ENCODE data around the gene PKNOX1.
"Not testable (repeated sequence)": the region's sequence is repeated elsewhere in the genome, so short reads cannot be mapped to it uniquely, and the experiment has no call there.

PKNOX1 gene

GRCh38 chr21:42938606-42938995 lies 35.8 kb upstream of the PKNOX1 start:
- not testable (repeated sequence) for H3K36me3 Mint-ChIP-seq; H3K9me3 Mint-ChIP-seq; H3K27me3 Mint-ChIP-seq; H3K4me3 Mint-ChIP-seq; ATAC-seq (ENCODE audit: low read depth); DNase-seq (ENCODE audit: low spot score in 2 of 2); H3K27ac Mint-ChIP-seq
- peaks cover 10% of the 10 kb centered on the region for H3K4me1 Mint-ChIP-seq

- Mint-ChIP-seq H3K9me3 (no peaks in the 10 kb centered on the region), H3K4me1 (peaks cover 10% of the 10 kb centered on the region), H3K27me3 (no peaks in the 10 kb centered on the region), H3K36me3 (no peaks in the 10 kb centered on the region), H3K27ac (no peak overlapping the region), H3K4me3 (no peak overlapping the region)
- DNase-seq (ENCODE audit: low spot score in 2 of 2) (no peak), ATAC-seq (ENCODE audit: low read depth) (no peak)
These were observed 34.6 kb upstream of the PKNOX1 start for GRCh38 chr21:42939582-42940413.

DNA sequence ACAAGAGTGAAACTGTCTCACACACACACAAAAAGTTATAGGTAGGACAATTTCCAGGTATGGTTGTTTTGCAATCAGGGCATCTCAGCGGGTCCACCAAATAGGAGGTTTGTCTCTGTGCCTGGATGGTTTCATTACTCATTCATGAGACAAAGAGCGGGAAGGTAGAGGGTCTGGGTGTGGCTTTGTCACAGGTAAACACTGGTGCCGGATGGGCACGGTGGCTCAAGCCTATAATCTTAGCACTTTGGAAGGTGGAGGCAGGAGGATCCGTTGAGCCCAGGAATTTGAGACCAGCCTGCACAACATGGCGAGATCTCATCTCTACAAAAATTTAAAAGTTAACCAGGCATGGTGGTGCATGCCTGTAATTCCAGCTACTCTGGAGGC lies 32.7 kb upstream of the PKNOX1 start:
- Mint-ChIP-seq H3K27ac (no peak overlapping the region), H3K4me1 (peaks cover 10% of the 10 kb centered on the region)
- DNase-seq (ENCODE audit: low spot score in 2 of 2): no peak

GRCh38 chr21:42942244-42942643 lies 32.1 kb upstream of the PKNOX1 start:
- Mint-ChIP-seq H3K4me1 (peaks cover 5% of the 10 kb centered on the region), H3K27me3 (no peaks in the 10 kb centered on the region), H3K9me3 (no peaks in the 10 kb centered on the region), H3K36me3 (no peaks in the 10 kb centered on the region), H3K27ac (no peak overlapping the region), H3K4me3 (no peak overlapping the region)
- no peak for ATAC-seq (ENCODE audit: low read depth)
- DNase-seq (ENCODE audit: low spot score in 2 of 2): no peak

More for the DNA sequence above, 32.7 kb upstream of the PKNOX1 start:
- H3K36me3 Mint-ChIP-seq: no peaks in the 10 kb centered on the region
- H3K9me3 Mint-ChIP-seq: no peaks in the 10 kb centered on the region
- no peak overlapping the region for H3K4me3 Mint-ChIP-seq
- ATAC-seq (ENCODE audit: low read depth): no peak
- H3K27me3 Mint-ChIP-seq: no peaks in the 10 kb centered on the region

DNA sequence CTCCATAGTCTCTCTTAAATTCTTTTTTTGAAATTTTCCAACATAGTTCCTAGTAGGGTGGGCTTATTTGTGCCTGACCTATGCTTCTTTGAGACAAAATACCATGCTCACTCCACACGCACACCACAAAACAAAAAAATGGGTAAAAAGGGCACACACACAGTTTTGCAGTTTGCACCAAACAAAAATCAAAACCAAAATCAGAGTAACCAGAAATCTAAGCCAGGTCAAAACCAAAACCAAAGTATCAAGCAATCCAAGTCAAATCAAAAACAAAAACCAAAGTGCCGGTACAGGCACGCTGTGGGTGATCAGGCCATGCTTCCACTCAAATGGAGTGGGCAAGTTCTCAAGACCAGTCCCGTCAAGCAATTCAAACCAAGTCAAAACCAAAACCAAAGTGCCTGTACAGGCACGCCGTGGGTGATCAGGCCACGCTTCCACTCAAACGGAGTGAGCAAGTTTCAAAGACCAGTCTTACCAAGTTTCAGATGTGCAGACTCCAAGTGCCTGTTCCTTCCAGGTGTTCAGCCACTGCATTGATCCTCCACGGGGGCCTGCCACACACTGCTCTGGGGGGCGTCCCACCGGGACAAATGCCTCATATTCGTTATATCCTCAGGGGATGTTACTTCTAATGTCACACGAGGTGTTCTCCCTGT lies 25.1 kb upstream of the PKNOX1 start:
- H3K9me3 Mint-ChIP-seq; DNase-seq (ENCODE audit: low spot score in 2 of 2); H3K27me3 Mint-ChIP-seq; H3K36me3 Mint-ChIP-seq; H3K4me3 Mint-ChIP-seq; ATAC-seq (ENCODE audit: low read depth); H3K27ac Mint-ChIP-seq; H3K4me1 Mint-ChIP-seq: not testable (repeated sequence)

GRCh38 chr21:42951193-42951592 lies 23.2 kb upstream of the PKNOX1 start:
- not testable (repeated sequence) for DNase-seq (ENCODE audit: low spot score in 2 of 2); H3K9me3 Mint-ChIP-seq; H3K27ac Mint-ChIP-seq; H3K4me1 Mint-ChIP-seq; H3K4me3 Mint-ChIP-seq; H3K36me3 Mint-ChIP-seq; ATAC-seq (ENCODE audit: low read depth); H3K27me3 Mint-ChIP-seq

GRCh38 chr21:42956824-42957630 lies 17.3 kb upstream of the PKNOX1 start:
- Mint-ChIP-seq H3K27ac (no peak overlapping the region), H3K4me1 (no peaks in the 10 kb centered on the region), H3K4me3 (no peak overlapping the region), H3K9me3 (no peaks in the 10 kb centered on the region), H3K36me3 (no peaks in the 10 kb centered on the region), H3K27me3 (peaks cover 5% of the 10 kb centered on the region)
- ATAC-seq (ENCODE audit: low read depth) (peak; percentile 62), DNase-seq (ENCODE audit: low spot score in 2 of 2) (no peak)

DNA sequence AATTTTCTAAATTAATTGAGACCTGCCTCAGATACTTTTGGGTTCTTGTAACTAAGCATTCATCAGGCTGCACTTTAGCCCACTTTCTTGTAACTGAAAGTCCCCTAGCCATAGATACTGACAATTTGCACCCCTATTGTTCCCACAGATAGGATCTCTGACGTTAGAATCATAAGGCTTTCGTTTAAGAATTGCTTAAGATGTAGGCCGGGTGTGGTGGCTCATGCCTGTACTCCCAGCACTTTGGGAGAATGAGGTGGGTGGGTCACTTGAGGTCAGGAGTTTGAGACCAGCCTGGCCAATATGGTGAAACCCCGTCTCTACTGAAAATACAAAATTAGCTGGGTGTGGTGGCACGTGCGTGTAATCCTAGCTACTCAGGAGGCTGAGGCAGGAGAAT lies 16.2 kb upstream of the PKNOX1 start:
- not testable (repeated sequence) for H3K4me3 Mint-ChIP-seq; H3K4me1 Mint-ChIP-seq; H3K36me3 Mint-ChIP-seq; H3K27ac Mint-ChIP-seq; H3K9me3 Mint-ChIP-seq; DNase-seq (ENCODE audit: low spot score in 2 of 2); H3K27me3 Mint-ChIP-seq; ATAC-seq (ENCODE audit: low read depth)

DNA sequence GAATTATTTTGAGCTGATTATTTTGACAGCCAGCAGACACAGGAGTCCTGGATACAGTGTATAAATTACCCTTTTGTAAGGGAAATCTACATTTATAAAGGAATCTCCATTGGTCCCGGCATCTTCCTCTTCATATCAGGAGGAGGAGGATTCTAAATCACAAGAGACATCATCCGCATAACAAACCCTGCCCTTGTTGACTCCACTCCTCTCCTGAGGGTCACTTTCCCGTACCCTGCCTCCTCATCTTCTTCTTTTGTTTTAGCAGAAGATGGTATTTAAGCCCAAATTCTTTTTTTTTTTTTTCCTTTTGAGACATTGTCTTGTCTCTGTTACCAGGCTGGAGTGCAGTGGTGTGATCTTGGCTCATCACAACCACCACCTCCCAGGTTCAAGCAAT lies 14.6 kb upstream of the PKNOX1 start:
- DNase-seq (ENCODE audit: low spot score in 2 of 2) (no peak), ATAC-seq (ENCODE audit: low read depth) (no peak)
- Mint-ChIP-seq H3K4me3 (no peak overlapping the region), H3K4me1 (no peaks in the 10 kb centered on the region), H3K9me3 (no peaks in the 10 kb centered on the region), H3K27me3 (peaks cover 4% of the 10 kb centered on the region), H3K36me3 (no peaks in the 10 kb centered on the region), H3K27ac (no peak overlapping the region)

- Mint-ChIP-seq H3K4me3 (no peak overlapping the region), H3K4me1 (no peaks in the 10 kb centered on the region), H3K9me3 (no peaks in the 10 kb centered on the region), H3K27ac (no peak overlapping the region), H3K36me3 (no peaks in the 10 kb centered on the region), H3K27me3 (peaks cover 4% of the 10 kb centered on the region)
- ATAC-seq (ENCODE audit: low read depth): no peak
- no peak for DNase-seq (ENCODE audit: low spot score in 2 of 2)
These were observed 11.9 kb upstream of the PKNOX1 start for GRCh38 chr21:42962380-42963007.

DNA sequence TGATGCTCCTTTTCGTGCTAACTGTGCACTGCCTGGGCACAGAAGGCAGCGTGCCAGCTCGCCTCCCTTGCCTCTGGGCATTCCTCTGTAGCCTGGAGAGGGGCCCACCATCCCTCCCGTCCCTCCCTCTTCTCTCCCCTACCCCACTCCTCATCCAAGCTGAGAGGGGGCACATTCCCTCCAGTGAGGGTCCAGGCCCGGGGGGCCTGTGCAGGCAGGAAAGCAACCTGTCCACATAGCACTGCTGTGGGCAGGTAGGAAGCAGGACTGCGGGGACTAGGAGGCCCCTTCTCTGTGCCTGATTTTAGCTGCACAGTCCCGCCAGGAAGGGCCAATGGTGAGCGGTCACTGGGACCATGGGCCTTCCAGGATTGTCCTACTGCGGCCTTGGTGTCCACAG lies 10.3 kb upstream of the PKNOX1 start:
- Mint-ChIP-seq H3K4me3 (no peak overlapping the region), H3K27ac (no peak overlapping the region), H3K4me1 (no peaks in the 10 kb centered on the region), H3K9me3 (no peaks in the 10 kb centered on the region), H3K27me3 (peaks cover 4% of the 10 kb centered on the region), H3K36me3 (no peaks in the 10 kb centered on the region)
- ATAC-seq (ENCODE audit: low read depth) (no peak), DNase-seq (ENCODE audit: low spot score in 2 of 2) (no peak)

DNA sequence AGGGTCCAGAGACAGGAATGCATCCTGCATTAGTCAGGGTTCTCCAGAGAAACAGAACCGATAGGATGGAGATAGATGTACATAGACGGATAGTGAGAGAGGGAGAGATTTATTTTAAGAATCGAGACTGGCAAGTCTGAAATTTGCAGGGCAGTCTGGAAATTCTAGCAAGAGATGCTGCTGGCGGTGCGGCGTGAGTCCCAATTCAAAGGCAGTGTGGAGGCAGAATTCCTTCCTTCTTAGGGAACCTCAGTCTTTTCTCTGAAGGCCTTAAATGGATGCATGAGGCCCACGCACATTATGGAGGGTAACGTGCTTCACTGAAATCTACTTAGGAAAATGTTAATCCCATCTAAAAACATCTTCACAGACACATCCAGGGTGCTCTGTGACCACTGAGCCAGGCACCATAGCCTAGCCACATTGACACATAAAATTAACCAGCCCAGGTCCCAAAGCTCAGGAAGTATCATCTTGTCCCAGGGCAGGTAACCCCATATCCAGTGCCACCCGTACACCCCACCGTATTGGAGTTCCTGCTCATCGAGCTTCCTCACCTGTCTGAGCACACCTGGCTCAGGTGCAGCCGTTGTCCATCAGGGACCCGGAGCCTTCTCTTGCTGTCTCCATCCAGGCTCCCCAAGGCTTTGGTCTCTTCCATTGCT lies 9.7 kb upstream of the PKNOX1 start:
- no peaks in the 10 kb centered on the region for H3K9me3 Mint-ChIP-seq
- ATAC-seq (ENCODE audit: low read depth) (no peak), DNase-seq (ENCODE audit: low spot score in 2 of 2) (no peak)
- no peak overlapping the region for H3K27ac Mint-ChIP-seq
- H3K27me3 Mint-ChIP-seq: peaks cover 4% of the 10 kb centered on the region
- no peaks in the 10 kb centered on the region for H3K36me3 Mint-ChIP-seq
- H3K4me1 Mint-ChIP-seq: no peaks in the 10 kb centered on the region
- H3K4me3 Mint-ChIP-seq: no peak overlapping the region

DNA sequence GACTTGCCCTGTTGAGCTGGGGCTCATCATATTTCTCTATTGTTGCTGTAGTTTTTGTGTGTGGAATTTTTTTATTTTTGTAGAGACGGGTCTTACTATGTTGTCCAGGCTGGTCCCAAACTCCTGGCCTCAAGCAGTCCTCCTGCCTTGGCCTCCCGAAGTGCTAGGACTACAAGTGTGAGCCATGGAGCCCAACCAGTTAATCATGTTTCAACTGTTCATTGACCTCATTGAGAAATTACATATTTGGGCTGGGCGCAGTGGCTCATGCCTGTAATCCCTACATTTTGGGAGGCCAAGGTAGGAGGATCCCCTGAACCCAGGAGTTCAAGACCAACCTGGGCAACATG lies 9.2 kb upstream of the PKNOX1 start:
- peaks cover 4% of the 10 kb centered on the region for H3K27me3 Mint-ChIP-seq
- no peak overlapping the region for H3K4me3 Mint-ChIP-seq
- H3K4me1 Mint-ChIP-seq: no peaks in the 10 kb centered on the region
- no peaks in the 10 kb centered on the region for H3K9me3 Mint-ChIP-seq
- no peak for ATAC-seq (ENCODE audit: low read depth)
- H3K27ac Mint-ChIP-seq: no peak overlapping the region
- no peaks in the 10 kb centered on the region for H3K36me3 Mint-ChIP-seq
- no peak for DNase-seq (ENCODE audit: low spot score in 2 of 2)

All from memory B cell (primary cell).